H1 (cell line): ENCODE data around the gene DPP8. TPM values are rescaled to one million over a fixed set of nuclear protein-coding genes. Genes with fewer than 3 reads are reported as not detected.

Experiments used
- CTCF ChIA-PET: fragments of 300-600 bp; sonication (Branson Sonifier 250); formaldehyde crosslinking; loops from one replicate; lab custom pipeline; 2021; ENCODE audit not compliant: partially characterized antibody; lab: Charles Lee
- POLR2A ChIA-PET: fragments of 300-600 bp; sonication (Branson Sonifier 250); formaldehyde crosslinking; loops from one replicate; lab custom pipeline; 2021; ENCODE audit warnings: inconsistent platforms; ENCODE audit not compliant: partially characterized antibody; lab: Charles Lee
- DNase-seq, 2 experiments: peaks; one replicate each; pipeline versions ENCODE4 v3.0.0 to v3.0.0-alpha.2; 2010 to 2022; ENCODE audit warnings: low spot score in 2 of 2, low read depth in 1 of 2, mixed read lengths in 1 of 2
- FAIRE-seq: peaks from 2 replicates; lab custom pipeline; 2011; peaks lifted over from hg19 to GRCh38; lab: Jason Lieb, UNC
- H2AFZ ChIP-seq: 2 replicates; pipeline ENCODE4 v1.8.1; 2012; ENCODE audit warnings: low read length, inconsistent platforms
- H2AK5ac ChIP-seq: 2 replicates; pipeline ENCODE4 v1.6.1; 2013; ENCODE audit warnings: low read depth, low read length
- H2BK120ac ChIP-seq: replicated peaks from 2 replicates; pipeline ENCODE3; 2013; ENCODE audit warnings: low read depth, low read length, inconsistent platforms
- H2BK12ac ChIP-seq: 2 replicates; pipeline ENCODE4 v1.6.1; 2013; ENCODE audit warnings: low read depth, low read length
- H2BK15ac ChIP-seq: 2 replicates; pipeline ENCODE4 v1.6.1; 2013; ENCODE audit warnings: low read length
- H2BK20ac ChIP-seq: 2 replicates; pipeline ENCODE4 v1.6.1; 2013; ENCODE audit warnings: low read length
- H2BK5ac ChIP-seq: 2 replicates; pipeline ENCODE4 v1.6.1; 2013; ENCODE audit warnings: low read depth, low read length
- H3K14ac ChIP-seq: 2 replicates; pipeline ENCODE4 v1.6.1; 2013; ENCODE audit warnings: inconsistent platforms; ENCODE audit not compliant: insufficient read length
- H3K18ac ChIP-seq: 2 replicates; pipeline ENCODE4 v1.6.1; 2013; ENCODE audit warnings: low read length; ENCODE audit errors: extremely low read depth
- H3K23ac ChIP-seq: 2 replicates; pipeline ENCODE4 v1.6.1; 2013; ENCODE audit warnings: inconsistent platforms; ENCODE audit not compliant: insufficient read length
- H3K23me2 ChIP-seq: 2 replicates; pipeline ENCODE4 v1.6.1; 2013; ENCODE audit warnings: low read depth, low read length
- H3K27ac ChIP-seq: 2 replicates; pipeline ENCODE4 v1.6.1; 2011; ENCODE audit warnings: low read depth, low read length, inconsistent platforms
- H3K27me3 ChIP-seq, 4 experiments: replicated peaks in 1 of 4; 1 replicate in 1 of 4; 2 replicates in 3 of 4; pipeline versions ENCODE4 v1.6.1 to v1.8.1; 2011 to 2013; ENCODE audit warnings: low read length in 3 of 4, mild to moderate bottlenecking in 3 of 4, inconsistent platforms in 2 of 4, mixed read lengths in 2 of 4, moderate library complexity in 1 of 4; ENCODE audit not compliant: control insufficient read depth in 3 of 4, insufficient read depth in 3 of 4; ENCODE audit errors: extremely low read depth in 1 of 4
- H3K36me3 ChIP-seq, 4 experiments: 2 replicates each; pipeline versions ENCODE4 v1.6.1 to v1.8.1; 2011 to 2013; ENCODE audit warnings: mild to moderate bottlenecking in 4 of 4, low read length in 3 of 4, moderate library complexity in 2 of 4, control low read depth in 1 of 4, inconsistent platforms in 1 of 4; ENCODE audit not compliant: insufficient read depth in 4 of 4, control insufficient read depth in 2 of 4
- H3K4ac ChIP-seq: replicated peaks from 2 replicates; pipeline ENCODE3; 2013; ENCODE audit warnings: low read length, low read depth, mixed read lengths, inconsistent platforms; ENCODE audit not compliant: insufficient read length
- H3K4me1 ChIP-seq, 4 experiments: replicated peaks in 1 of 4; 1 replicate in 1 of 4; 2 replicates in 3 of 4; pipeline versions ENCODE4 v1.6.1 to v1.8.1; 2011 to 2013; ENCODE audit warnings: low read length in 3 of 4, inconsistent platforms in 2 of 4, mixed read lengths in 1 of 4; ENCODE audit not compliant: insufficient read depth in 4 of 4, control insufficient read depth in 3 of 4
- H3K4me2 ChIP-seq, 2 experiments: 2 replicates each; pipeline versions ENCODE4 v1.6.1 to v1.8.1; 2011 to 2013; ENCODE audit warnings: low read depth in 2 of 2, low read length in 2 of 2, control low read depth in 1 of 2, inconsistent platforms in 1 of 2, mild to moderate bottlenecking in 1 of 2; ENCODE audit not compliant: insufficient read depth in 1 of 2
- H3K4me3 ChIP-seq, 4 experiments: fragments of 200-600, 300-600 bp in 1 of 4; sonication (generic), shearing (Covaris generic), sonication (Bioruptor Twin) in 1 of 4; 2 replicates each; pipeline versions ENCODE4 v1.5.1 to v1.8.1; 2011 to 2016; ENCODE audit warnings: low read length in 4 of 4, low read depth in 3 of 4, control low read depth in 2 of 4, inconsistent platforms in 2 of 4, mild to moderate bottlenecking in 2 of 4, mixed read lengths in 1 of 4, moderate library complexity in 1 of 4; ENCODE audit not compliant: insufficient read depth in 2 of 4; ENCODE audit errors: extremely low read depth in 1 of 4
- H3K56ac ChIP-seq: replicated peaks from 2 replicates; pipeline ENCODE3; 2013; ENCODE audit warnings: low read depth, mild to moderate bottlenecking, mixed read lengths, low read length, inconsistent platforms; ENCODE audit not compliant: insufficient read length
- H3K79me1 ChIP-seq: 2 replicates; pipeline ENCODE4 v1.6.1; 2013; ENCODE audit warnings: low read depth, low read length, control low read depth
- H3K79me2 ChIP-seq, 2 experiments: 2 replicates each; pipeline versions ENCODE4 v1.6.1 to v1.8.1; 2012 to 2013; ENCODE audit warnings: low read length in 2 of 2, mild to moderate bottlenecking in 2 of 2, inconsistent platforms in 1 of 2; ENCODE audit not compliant: insufficient read depth in 2 of 2, control insufficient read depth in 1 of 2
- H3K9ac ChIP-seq, 4 experiments: replicated peaks in 1 of 4; 1 replicate in 1 of 4; 2 replicates in 3 of 4; pipeline versions ENCODE4 v1.6.1 to v1.8.1; 2011 to 2013; ENCODE audit warnings: low read depth in 3 of 4, low read length in 3 of 4, control low read depth in 2 of 4, mild to moderate bottlenecking in 2 of 4, moderate library complexity in 2 of 4, inconsistent platforms in 1 of 4; ENCODE audit errors: extremely low read depth in 1 of 4
- H3K9me3 ChIP-seq, 2 experiments: 2 replicates each; pipeline versions ENCODE4 v1.6.1 to v1.8.1; 2012 to 2013; ENCODE audit warnings: mild to moderate bottlenecking in 2 of 2, moderate library complexity in 2 of 2, control low read depth in 1 of 2, inconsistent platforms in 1 of 2, low read depth in 1 of 2, low read length in 1 of 2, mixed read lengths in 1 of 2; ENCODE audit not compliant: insufficient read depth in 2 of 2
- H4K20me1 ChIP-seq, 2 experiments: replicated peaks in 1 of 2; 2 replicates each; pipeline versions ENCODE3 to v1.8.1; 2011 to 2013; ENCODE audit warnings: inconsistent platforms in 2 of 2, low read length in 2 of 2, mild to moderate bottlenecking in 1 of 2; ENCODE audit not compliant: insufficient read depth in 2 of 2, control insufficient read depth in 1 of 2
- H4K5ac ChIP-seq: 2 replicates; pipeline ENCODE4 v1.6.1; 2013; ENCODE audit warnings: low read length, low read depth, mixed read lengths, inconsistent platforms; ENCODE audit not compliant: insufficient read length
- H4K8ac ChIP-seq: 2 replicates; pipeline ENCODE4 v1.8.0; 2013; ENCODE audit warnings: mild to moderate bottlenecking, moderate library complexity, low read length, inconsistent platforms; ENCODE audit not compliant: insufficient read depth; ENCODE audit errors: extremely low read depth
- H4K91ac ChIP-seq: replicated peaks from 2 replicates; pipeline ENCODE3; 2013; ENCODE audit warnings: low read length, mixed read lengths, inconsistent platforms; ENCODE audit not compliant: insufficient read length
- BACH1 ChIP-seq: IDR thresholded peaks from 2 replicates; pipeline ENCODE4 v1.6.1; 2012; ENCODE audit warnings: low read length, improper control_type of control experiment
- CTCF ChIP-seq, 3 experiments: IDR thresholded peaks; 1 replicate in 2 of 3; 2 replicates in 1 of 3; pipeline versions ENCODE4 v1.5.1 to v1.6.1; 2011; ENCODE audit warnings: low read length in 3 of 3, mild to moderate bottlenecking in 3 of 3, inconsistent platforms in 2 of 3, low read depth in 1 of 3, moderate library complexity in 1 of 3; ENCODE audit not compliant: insufficient read depth in 1 of 3; ENCODE audit errors: control extremely low read depth in 1 of 3
- EP300 ChIP-seq, 2 experiments: IDR thresholded peaks; 1 replicate in 1 of 2; 2 replicates in 1 of 2; pipeline ENCODE4 v1.6.1; 2011 to 2012; ENCODE audit warnings: low read depth in 2 of 2, low read length in 2 of 2, mild to moderate bottlenecking in 2 of 2, borderline replicate concordance in 1 of 2, inconsistent platforms in 1 of 2, moderate library complexity in 1 of 2
- HDAC2 ChIP-seq, 2 experiments: fragments of 300-600 bp in 1 of 2; sonication (generic) in 1 of 2; IDR thresholded peaks; 2 replicates each; pipeline ENCODE4 v1.6.1; 2011 to 2012; ENCODE audit warnings: low read depth in 2 of 2, low read length in 2 of 2, mild to moderate bottlenecking in 2 of 2, moderate library complexity in 2 of 2, borderline replicate concordance in 1 of 2, inconsistent platforms in 1 of 2
- JUN ChIP-seq: IDR thresholded peaks from 2 replicates; pipeline ENCODE4 v1.6.1; 2011; ENCODE audit warnings: low read depth, mild to moderate bottlenecking, improper control_type of control experiment, low read length
- PHF8 ChIP-seq: fragments of 200-600 bp; sonication (generic); conservative IDR thresholded peaks from 2 replicates; pipeline ENCODE4 v1.7.1; 2012; ENCODE audit warnings: low read depth, mild to moderate bottlenecking, inconsistent platforms, low read length, moderate library complexity
- POLR2AphosphoS5 ChIP-seq: IDR thresholded peaks from 2 replicates; pipeline ENCODE4 v1.6.1; 2011; ENCODE audit warnings: low read depth, low read length
- RFX5 ChIP-seq: IDR thresholded peaks from 2 replicates; pipeline ENCODE4 v1.6.1; 2011; ENCODE audit warnings: low read depth, low read length, improper control_type of control experiment, borderline replicate concordance
- TAF1 ChIP-seq: IDR thresholded peaks from 2 replicates; pipeline ENCODE4 v1.6.1; 2011; ENCODE audit warnings: mild to moderate bottlenecking, low read depth, low read length
- TBP ChIP-seq: IDR thresholded peaks from 2 replicates; pipeline ENCODE4 v1.6.1; 2011; ENCODE audit warnings: low read depth, low read length, improper control_type of control experiment
- TEAD4 ChIP-seq: IDR thresholded peaks from 2 replicates; pipeline ENCODE4 v1.6.1; 2012; ENCODE audit warnings: low read depth, low read length, inconsistent platforms, mixed read lengths
- WGBS, 2 experiments: shearing (Covaris generic) in 1 of 2; methylation state at CpG; one replicate each; pipeline versions ENCODE4 v1.1.6 to v1.1.7; 2013 to 2015; ENCODE audit warnings: low lambda C conversion rate in 2 of 2, mixed read lengths in 2 of 2, inconsistent platforms in 1 of 2, low coverage in 1 of 2, missing lambda C conversion rate in 1 of 2; ENCODE audit not compliant: insufficient replicate concordance in 2 of 2, insufficient coverage in 1 of 2, insufficient read length in 1 of 2; ENCODE audit errors: extremely low coverage in 1 of 2, missing lambda C conversion rate in 1 of 2; 5-methylcytosine and 5-hydroxymethylcytosine counted together
- polyA plus RNA-seq, 7 experiments: library from polyadenylated mRNA; depleted of rRNA in 3 of 7; stranded (reverse) in 5 of 7; unstranded in 2 of 7; fragments of >200 nt in 5 of 7; fragments of 200-250 nt in 2 of 7; gene quantifications; 1 replicate in 5 of 7; 2 replicates in 1 of 7; 4 replicates in 1 of 7; pipeline versions ENCODE4 v1.2.1 to v1.2.3, GENCODE V29; 2011 to 2013; ENCODE audit warnings: missing spikeins in 2 of 7, mixed read lengths in 2 of 7
- total RNA-seq: library from RNA; stranded (reverse); fragmentation: NEBNext Ultra II Directional; extraction: Animal tissue kit (Norgen Biotek cat#: 25700); gene quantifications from 2 replicates; pipeline ENCODE4 v1.2.1, GENCODE V29; 2021

DPP8 gene
- total and polyA plus RNA-seq, 2 of the 8 experiments (the other 6 are each of a cell fraction or from before 2014, with no cell fraction given): 9.9 to 26.0 TPM

- Histone ChIP-seq H3K23ac (no peak overlapping the region), H3K18ac (no peak overlapping the region), H3K79me1 (no peaks in the 10 kb centered on the region), H4K8ac (no peak overlapping the region), H4K5ac (no peak overlapping the region), H2AFZ (no peak overlapping the region), H3K36me3 (no peaks in the 10 kb centered on the region), H3K14ac (no peak overlapping the region), H2BK12ac (peak overlapping the region; percentile 68; the same call in 1 of the 2 replicates), H3K79me2 (peaks cover 0 to 3% of the 10 kb centered on the region in 2 experiments; a peak in 1 of 4 replicates), H3K9me3 (no peaks in the 10 kb centered on the region), H3K27me3 (peaks cover 0 to 16% (median 9%) of the 10 kb centered on the region in 4 experiments; a peak in 4 of 7 replicates), H2BK20ac (no peak overlapping the region), H3K4me1 (peaks cover 4 to 29% (median 13%) of the 10 kb centered on the region in 4 experiments), H3K56ac (no peak overlapping the region), H3K4ac (no peak overlapping the region), H3K4me2 (no peak overlapping the region; a peak in 1 of 4 replicates), H4K91ac (no peak overlapping the region), H2BK5ac (peak overlapping the region; percentile 26; the same call in 1 of the 2 replicates), H2BK120ac (no peak overlapping the region), H4K20me1 (no peaks in the 10 kb centered on the region), H3K4me3 (no peak overlapping the region), H3K27ac (no peak overlapping the region), H2AK5ac (no peak overlapping the region; the same call in 1 of the 2 replicates), H3K9ac (no peak overlapping the region), H3K23me2 (peaks cover 20% of the 10 kb centered on the region), H2BK15ac (peak overlapping the region; percentile 97; the same call in 1 of the 2 replicates)
- 74% methylated on average over 5 of the region's 5 CpGs; no CpG with 5 or more reads in 1 of the 2 experiments for WGBS, 2 experiments
- POLR2A ChIA-PET: no interaction called here
- no peak for FAIRE-seq
- DNase-seq: no peak
- CTCF ChIA-PET: interaction anchor here (0.6 kb wide), 1 partner anchor 38 kb away, joined by 3 read pairs; no protein-coding TSS in a partner anchor
- no peak for TF ChIP-seq HDAC2 (IDR thresholded peaks at IDR 0.05; ENCODE audit: borderline replicate concordance in 1 of 2, low read depth in 2 of 2, low read length in 2 of 2)
- TF ChIP-seq TEAD4: no peak
- no peak for TF ChIP-seq TAF1
- TF ChIP-seq PHF8: no peak
- no peak for TF ChIP-seq POLR2AphosphoS5
- no peak for TF ChIP-seq TBP
- no peak for TF ChIP-seq BACH1
- no peak for TF ChIP-seq CTCF (IDR thresholded peaks at IDR 0.05; ENCODE audit: control extremely low read depth in 1 of 3, insufficient read depth in 1 of 3, low read depth in 1 of 3, low read length in 3 of 3)
- TF ChIP-seq JUN: no peak
- no peak for TF ChIP-seq EP300 (IDR thresholded peaks at IDR 0.05; ENCODE audit: borderline replicate concordance in 1 of 2, low read depth in 2 of 2, low read length in 2 of 2)
- no peak for TF ChIP-seq RFX5
Observed at GRCh38 chr15:65424683-65425082, 92.8 kb downstream of the DPP8 start.
